GM21737 (cell line): ENCODE data around the gene CD2.

ENCODE experiments used
- ATAC-seq: cut with Tn5 transposase; IDR thresholded peaks from one replicate; pipeline ENCODE4 v1.9.1; 2021; ENCODE audit warnings: mild to moderate bottlenecking, moderate library complexity; ENCODE audit not compliant: unreplicated experiment

Gene CD2

GRCh38 chr1:116754198-116754977, at the start of gene CD2:
Gene CD2 (plus strand): TSS chr1:116754430. CDS start chr1:116754493, 63 bp downstream.
- no peak for ATAC-seq

- no peak for ATAC-seq
These were observed 48.1 kb upstream of the CD2 start for GRCh38 chr1:116706123-116706522.

GRCh38 chr1:116706841-116707240, 47.4 kb upstream of the CD2 start:
- ATAC-seq: no peak

GRCh38 chr1:116708255-116708900, 45.9 kb upstream of the CD2 start:
- ATAC-seq: no peak

- ATAC-seq: no peak
These were observed 44.5 kb upstream of the CD2 start for GRCh38 chr1:116709666-116710167.

- ATAC-seq: no peak
These were observed 43.6 kb upstream of the CD2 start for GRCh38 chr1:116710420-116711262.

GRCh38 chr1:116711263-116711840, 42.9 kb upstream of the CD2 start:
- no peak for ATAC-seq

- no peak for ATAC-seq
These were observed 41.7 kb upstream of the CD2 start for GRCh38 chr1:116712510-116712909.

- ATAC-seq: no peak
These were observed 40.8 kb upstream of the CD2 start for GRCh38 chr1:116713474-116713873.

- ATAC-seq: no peak
These were observed 37.8 kb upstream of the CD2 start for GRCh38 chr1:116716391-116716790.

- ATAC-seq: no peak
These were observed 36.9 kb upstream of the CD2 start for GRCh38 chr1:116717318-116717717.

GRCh38 chr1:116720364-116721038, 33.7 kb upstream of the CD2 start:
- no peak for ATAC-seq

GRCh38 chr1:116721039-116721405, 33.2 kb upstream of the CD2 start:
- ATAC-seq: no peak

GRCh38 chr1:116721451-116722007, 32.7 kb upstream of the CD2 start:
- ATAC-seq: no peak

- no peak for ATAC-seq
These were observed 32.0 kb upstream of the CD2 start for GRCh38 chr1:116722016-116722838.

- ATAC-seq: no peak
These were observed 29.4 kb upstream of the CD2 start for GRCh38 chr1:116724765-116725375.

GRCh38 chr1:116725798-116726197, 28.4 kb upstream of the CD2 start:
- no peak for ATAC-seq

GRCh38 chr1:116726872-116727820, 27.1 kb upstream of the CD2 start:
- no peak for ATAC-seq
